Lung (tissue), 12 donors: ENCODE data around the gene CHSY1. TPM values are rescaled to one million over a fixed set of nuclear protein-coding genes. Genes with fewer than 3 reads are reported as not detected.

Source experiments
- ATAC-seq: fragments of 200-7000 bp; cut with Tn5 transposase; one replicate; pipeline ENCODE4 v1.9.1; 2020; ENCODE audit warnings: moderate number of reproducible peaks; ENCODE audit not compliant: insufficient read depth, low FRiP score
- DNase-seq, 3 donors: peaks; one replicate each; pipeline ENCODE4 v3.0.0-alpha.2; 2013 to 2017
- H3K27ac ChIP-seq, 2 donors: one replicate each; pipeline ENCODE4 v1.5.1; 2013; ENCODE audit warnings: mild to moderate bottlenecking in 2 of 2, moderate library complexity in 2 of 2, control low read depth in 1 of 2, inconsistent platforms in 1 of 2, low read depth in 1 of 2, low read length in 1 of 2
- H3K27me3 ChIP-seq, 3 donors: one replicate each; pipeline ENCODE4 v1.5.1; 2013; ENCODE audit warnings: low read length in 2 of 3; ENCODE audit not compliant: control insufficient read depth in 3 of 3, insufficient read depth in 3 of 3
- H3K36me3 ChIP-seq, 4 donors: one replicate each; pipeline ENCODE4 v1.5.1; 2013; ENCODE audit warnings: low read length in 4 of 4, mild to moderate bottlenecking in 1 of 4, moderate library complexity in 1 of 4; ENCODE audit not compliant: control insufficient read depth in 4 of 4, insufficient read depth in 4 of 4
- H3K4me1 ChIP-seq, 5 donors: one replicate each; pipeline ENCODE4 v1.5.1; 2013; ENCODE audit warnings: low read length in 5 of 5, mild to moderate bottlenecking in 2 of 5, moderate library complexity in 1 of 5; ENCODE audit not compliant: control insufficient read depth in 5 of 5, insufficient read depth in 5 of 5
- H3K4me3 ChIP-seq: one replicate; pipeline ENCODE4 v1.5.1; 2013; ENCODE audit warnings: mild to moderate bottlenecking, control low read depth, moderate library complexity
- H3K9ac ChIP-seq, 2 donors: one replicate each; pipeline ENCODE4 v1.5.1; 2013; ENCODE audit warnings: low read length in 2 of 2, control low read depth in 1 of 2; ENCODE audit not compliant: insufficient read depth in 1 of 2
- H3K9me3 ChIP-seq, 4 donors: one replicate each; pipeline ENCODE4 v1.5.1; 2013; ENCODE audit warnings: low read length in 3 of 4, mild to moderate bottlenecking in 1 of 4, moderate library complexity in 1 of 4; ENCODE audit not compliant: control insufficient read depth in 4 of 4, insufficient read depth in 3 of 4
- WGBS, 2 donors: extraction: QIAGEN DNeasy Blood & Tissue Kit; methylation state at CpG; one replicate each; pipeline ENCODE4 v1.1.7; 2013; 5-methylcytosine and 5-hydroxymethylcytosine counted together
- polyA plus RNA-seq, 2 donors: library from polyadenylated mRNA; stranded (reverse); fragments of 200-250 nt; gene quantifications; one replicate each; pipeline ENCODE4 v1.2.1, GENCODE V29; 2013
- total RNA-seq, 2 donors: library from RNA; depleted of rRNA in 1 of 2; stranded (reverse); fragments of >200 nt in 1 of 2; gene quantifications; one replicate each; pipeline ENCODE4 v1.2.1, GENCODE V29; 2014 to 2021
- TF ChIP-seq, protein P1 (sequence below): IDR thresholded peaks from 2 replicates; pipeline ENCODE4 v1.5.1; 2012; ENCODE audit warnings: mild to moderate bottlenecking; ENCODE audit errors: control extremely low read depth, extremely low read depth
- donor health status: control.
- donor health status: control.
- donor health status: Bipolar disorder and iron deficiency.
- donor health status: healthy.
- donor health status: DM: yes; HTN: yes; CAD: no.

Gene CHSY1
- total and polyA plus RNA-seq, 4 donors = 11.8 to 52.2 (median 30.4) TPM

- H3K4me1 ChIP-seq = peaks cover 0 to 10% (median 6%) of the 10 kb centered on the region in 5 donors
- no peak for ATAC-seq
- no peak for DNase-seq
- H3K27ac ChIP-seq = no peak overlapping the region
- 82 to 83% methylated on average over 4 of the region's 4 CpGs for WGBS, 2 donors
- H3K9me3 ChIP-seq = no peaks in the 10 kb centered on the region
- H3K27me3 ChIP-seq = no peaks in the 10 kb centered on the region
- H3K4me3 ChIP-seq = no peak overlapping the region
- TF ChIP-seq, protein P1, sequence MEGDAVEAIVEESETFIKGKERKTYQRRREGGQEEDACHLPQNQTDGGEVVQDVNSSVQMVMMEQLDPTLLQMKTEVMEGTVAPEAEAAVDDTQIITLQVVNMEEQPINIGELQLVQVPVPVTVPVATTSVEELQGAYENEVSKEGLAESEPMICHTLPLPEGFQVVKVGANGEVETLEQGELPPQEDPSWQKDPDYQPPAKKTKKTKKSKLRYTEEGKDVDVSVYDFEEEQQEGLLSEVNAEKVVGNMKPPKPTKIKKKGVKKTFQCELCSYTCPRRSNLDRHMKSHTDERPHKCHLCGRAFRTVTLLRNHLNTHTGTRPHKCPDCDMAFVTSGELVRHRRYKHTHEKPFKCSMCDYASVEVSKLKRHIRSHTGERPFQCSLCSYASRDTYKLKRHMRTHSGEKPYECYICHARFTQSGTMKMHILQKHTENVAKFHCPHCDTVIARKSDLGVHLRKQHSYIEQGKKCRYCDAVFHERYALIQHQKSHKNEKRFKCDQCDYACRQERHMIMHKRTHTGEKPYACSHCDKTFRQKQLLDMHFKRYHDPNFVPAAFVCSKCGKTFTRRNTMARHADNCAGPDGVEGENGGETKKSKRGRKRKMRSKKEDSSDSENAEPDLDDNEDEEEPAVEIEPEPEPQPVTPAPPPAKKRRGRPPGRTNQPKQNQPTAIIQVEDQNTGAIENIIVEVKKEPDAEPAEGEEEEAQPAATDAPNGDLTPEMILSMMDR = no peak
- no peak overlapping the region for H3K9ac ChIP-seq
- H3K36me3 ChIP-seq = no peaks in the 10 kb centered on the region
Measured at GRCh38 chr15:101262551-101262950, 10.7 kb upstream of the CHSY1 start.

DNA sequence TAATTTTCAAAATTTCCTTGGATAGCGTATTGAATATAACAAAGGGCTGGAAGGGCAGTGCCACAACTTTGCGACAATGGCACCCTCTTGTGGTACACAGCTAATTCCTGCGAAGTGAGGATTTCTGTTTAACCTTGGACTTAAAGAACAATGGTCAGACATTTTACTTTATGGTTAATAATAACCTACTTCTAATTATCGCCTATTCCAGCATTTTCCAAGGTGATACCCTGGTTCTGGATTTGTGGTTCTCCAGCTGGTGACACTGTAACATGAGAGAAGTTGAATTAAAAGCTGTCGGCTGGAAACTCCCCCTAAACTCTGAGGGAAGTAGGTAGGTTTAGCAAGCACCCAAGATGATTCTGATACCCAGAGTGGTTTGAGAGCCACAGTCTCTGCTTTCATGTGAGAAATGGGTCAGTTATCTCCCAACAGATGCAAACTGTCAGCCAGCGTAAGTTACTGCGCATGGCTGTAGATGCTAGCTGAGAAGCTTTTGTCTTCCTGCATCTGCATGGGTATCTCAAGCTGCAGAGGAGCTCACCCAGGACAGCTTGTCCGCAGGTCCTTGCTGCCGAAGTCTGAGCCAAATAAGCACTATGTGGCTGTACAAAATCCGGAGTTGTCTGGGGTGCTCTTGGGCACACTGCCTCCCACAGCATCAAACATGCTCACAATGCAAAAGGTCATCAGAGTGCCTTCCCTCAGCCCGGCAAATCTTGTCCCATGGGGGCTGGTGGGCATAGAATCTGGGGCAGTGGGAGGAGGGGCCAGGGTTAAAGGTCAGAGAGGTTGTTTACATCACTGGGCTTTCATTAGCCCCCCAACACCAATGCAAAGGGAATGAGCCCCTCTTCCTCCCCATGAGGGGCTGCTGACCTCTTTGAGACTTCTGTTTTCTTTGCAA, 6.6 kb upstream of the CHSY1 start:
- DNase-seq (peak; percentile 82 to 92 (median 88)), ATAC-seq (no peak)
- Histone ChIP-seq H3K27ac (no peak overlapping the region), H3K36me3 (no peaks in the 10 kb centered on the region), H3K27me3 (no peaks in the 10 kb centered on the region), H3K9ac (no peak overlapping the region), H3K9me3 (peaks cover 0 to 2% (median 0%) of the 10 kb centered on the region in 4 donors), H3K4me3 (no peak overlapping the region), H3K4me1 (peaks cover 0 to 35% (median 14%) of the 10 kb centered on the region in 5 donors)
- 38 to 44% methylated on average over 11 of the region's 11 CpGs for WGBS, 2 donors
- TF ChIP-seq, protein P1 = peak; percentile 89

DNA sequence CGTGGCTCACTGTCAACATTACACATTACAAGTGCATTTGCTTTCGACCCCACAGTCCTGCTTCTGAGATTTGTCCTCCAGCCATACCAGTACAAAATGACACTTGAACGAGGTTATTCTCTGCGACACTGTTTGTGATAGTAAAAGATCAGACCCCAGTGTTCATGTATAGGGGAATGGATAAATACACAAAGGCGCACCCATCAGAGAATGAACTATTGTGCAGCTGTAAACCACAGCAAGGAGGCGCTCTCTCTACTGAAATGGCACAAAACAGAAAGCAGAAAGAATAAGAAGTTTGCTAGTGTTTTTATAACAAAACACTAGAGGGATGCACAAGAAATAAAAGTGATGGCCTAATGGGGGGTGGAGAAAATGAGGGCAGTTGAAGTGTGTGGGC, 4.9 kb upstream of the CHSY1 start:
- ATAC-seq (no peak), DNase-seq (no peak)
- H3K27ac ChIP-seq = no peak overlapping the region
- TF ChIP-seq, protein P1 = no peak
- no peak overlapping the region for H3K9ac ChIP-seq
- H3K27me3 ChIP-seq = no peaks in the 10 kb centered on the region
- H3K36me3 ChIP-seq = no peaks in the 10 kb centered on the region
- WGBS, 2 donors = 88 to 95% methylated on average over 6 of the region's 6 CpGs
- peaks cover 0 to 44% (median 14%) of the 10 kb centered on the region in 5 donors for H3K4me1 ChIP-seq
- H3K9me3 ChIP-seq = peaks cover 0 to 2% (median 0%) of the 10 kb centered on the region in 4 donors
- no peak overlapping the region for H3K4me3 ChIP-seq
